DND-41 (cell line): ENCODE data around the gene CLEC9A.

ENCODE experiments used
- EZH2 ChIP-seq: IDR thresholded peaks from 3 replicates; pipeline ENCODE4 v1.6.1; 2012; ENCODE audit warnings: borderline replicate concordance, low read depth, mild to moderate bottlenecking, moderate library complexity, low read length, inconsistent platforms; ENCODE audit not compliant: severe bottlenecking
- TF ChIP-seq, protein P1 (sequence below): IDR thresholded peaks from 2 replicates; pipeline ENCODE4 v1.5.1; 2012; ENCODE audit warnings: borderline replicate concordance, low read length, moderate library complexity, mild to moderate bottlenecking; ENCODE audit not compliant: poor library complexity, severe bottlenecking; ENCODE audit errors: extremely low read depth

DNA sequence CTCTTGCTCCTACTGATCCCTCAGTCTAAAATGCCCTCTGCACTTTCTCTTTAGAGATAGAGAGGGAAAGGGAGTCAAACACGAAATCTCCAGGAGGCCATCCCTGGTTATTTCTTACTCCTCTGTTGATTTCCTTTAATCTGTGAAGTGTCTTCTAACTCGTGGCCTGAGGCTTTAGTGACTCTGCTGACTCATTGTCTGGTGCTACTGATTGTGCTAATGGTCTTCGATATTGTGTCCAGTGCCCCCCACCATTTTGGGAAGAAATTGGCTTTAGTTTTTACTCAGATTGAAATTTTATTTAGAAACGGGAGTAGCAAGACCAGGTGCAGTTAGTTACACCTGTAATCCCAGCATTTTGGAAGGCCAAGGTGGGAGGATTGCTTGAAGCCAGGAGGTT, 839 bp downstream of the CLEC9A start:
- TF ChIP-seq, protein P1, sequence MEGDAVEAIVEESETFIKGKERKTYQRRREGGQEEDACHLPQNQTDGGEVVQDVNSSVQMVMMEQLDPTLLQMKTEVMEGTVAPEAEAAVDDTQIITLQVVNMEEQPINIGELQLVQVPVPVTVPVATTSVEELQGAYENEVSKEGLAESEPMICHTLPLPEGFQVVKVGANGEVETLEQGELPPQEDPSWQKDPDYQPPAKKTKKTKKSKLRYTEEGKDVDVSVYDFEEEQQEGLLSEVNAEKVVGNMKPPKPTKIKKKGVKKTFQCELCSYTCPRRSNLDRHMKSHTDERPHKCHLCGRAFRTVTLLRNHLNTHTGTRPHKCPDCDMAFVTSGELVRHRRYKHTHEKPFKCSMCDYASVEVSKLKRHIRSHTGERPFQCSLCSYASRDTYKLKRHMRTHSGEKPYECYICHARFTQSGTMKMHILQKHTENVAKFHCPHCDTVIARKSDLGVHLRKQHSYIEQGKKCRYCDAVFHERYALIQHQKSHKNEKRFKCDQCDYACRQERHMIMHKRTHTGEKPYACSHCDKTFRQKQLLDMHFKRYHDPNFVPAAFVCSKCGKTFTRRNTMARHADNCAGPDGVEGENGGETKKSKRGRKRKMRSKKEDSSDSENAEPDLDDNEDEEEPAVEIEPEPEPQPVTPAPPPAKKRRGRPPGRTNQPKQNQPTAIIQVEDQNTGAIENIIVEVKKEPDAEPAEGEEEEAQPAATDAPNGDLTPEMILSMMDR: no peak
- TF ChIP-seq EZH2: no peak
